H1 (cell line): ENCODE results near the gene WWC2.

Experiments
- BACH1 ChIP-seq: IDR thresholded peaks from 2 replicates; pipeline ENCODE4 v1.6.1; 2012; ENCODE audit warnings: low read length, improper control_type of control experiment
- CREB1 ChIP-seq: IDR thresholded peaks from 2 replicates; pipeline ENCODE4 v1.6.1; 2012; ENCODE audit warnings: inconsistent platforms
- EGR1 ChIP-seq: IDR thresholded peaks from 2 replicates; pipeline ENCODE4 v1.6.1; 2011; ENCODE audit warnings: low read depth, low read length, borderline replicate concordance
- JUN ChIP-seq: IDR thresholded peaks from 2 replicates; pipeline ENCODE4 v1.6.1; 2011; ENCODE audit warnings: low read depth, mild to moderate bottlenecking, improper control_type of control experiment, low read length
- KDM1A ChIP-seq: fragments of 200-600, 300-600 bp; sonication (generic); IDR thresholded peaks from 2 replicates; pipeline ENCODE4 v1.7.1; 2016; ENCODE audit warnings: mild to moderate bottlenecking, low read length, borderline replicate concordance
- MAX ChIP-seq: IDR thresholded peaks from 2 replicates; pipeline ENCODE4 v1.6.1; 2012; ENCODE audit warnings: inconsistent platforms
- RAD21 ChIP-seq, 2 experiments: IDR thresholded peaks in 1 of 2; conservative IDR thresholded peaks in 1 of 2; 2 replicates each; pipeline ENCODE4 v1.6.1; 2011; ENCODE audit warnings: low read depth in 2 of 2, low read length in 2 of 2, improper control_type of control experiment in 1 of 2, inconsistent platforms in 1 of 2, mild to moderate bottlenecking in 1 of 2, moderate library complexity in 1 of 2
- RFX5 ChIP-seq: IDR thresholded peaks from 2 replicates; pipeline ENCODE4 v1.6.1; 2011; ENCODE audit warnings: low read depth, low read length, improper control_type of control experiment, borderline replicate concordance
- SP1 ChIP-seq: IDR thresholded peaks from 2 replicates; pipeline ENCODE4 v1.6.1; 2011; ENCODE audit warnings: low read depth, low read length
- SP2 ChIP-seq: IDR thresholded peaks from 2 replicates; pipeline ENCODE4 v1.6.1; 2012; ENCODE audit warnings: mild to moderate bottlenecking, low read length, inconsistent platforms
- TAF1 ChIP-seq: IDR thresholded peaks from 2 replicates; pipeline ENCODE4 v1.6.1; 2011; ENCODE audit warnings: mild to moderate bottlenecking, low read depth, low read length
- TBP ChIP-seq: IDR thresholded peaks from 2 replicates; pipeline ENCODE4 v1.6.1; 2011; ENCODE audit warnings: low read depth, low read length, improper control_type of control experiment
- TF ChIP-seq, protein P1 (sequence below), 3 experiments: IDR thresholded peaks; 1 replicate in 2 of 3; 2 replicates in 1 of 3; pipeline versions ENCODE4 v1.5.1 to v1.6.1; 2011; ENCODE audit warnings: low read length in 3 of 3, mild to moderate bottlenecking in 3 of 3, inconsistent platforms in 2 of 3, low read depth in 1 of 3, moderate library complexity in 1 of 3; ENCODE audit not compliant: insufficient read depth in 1 of 3; ENCODE audit errors: control extremely low read depth in 1 of 3

DNA sequence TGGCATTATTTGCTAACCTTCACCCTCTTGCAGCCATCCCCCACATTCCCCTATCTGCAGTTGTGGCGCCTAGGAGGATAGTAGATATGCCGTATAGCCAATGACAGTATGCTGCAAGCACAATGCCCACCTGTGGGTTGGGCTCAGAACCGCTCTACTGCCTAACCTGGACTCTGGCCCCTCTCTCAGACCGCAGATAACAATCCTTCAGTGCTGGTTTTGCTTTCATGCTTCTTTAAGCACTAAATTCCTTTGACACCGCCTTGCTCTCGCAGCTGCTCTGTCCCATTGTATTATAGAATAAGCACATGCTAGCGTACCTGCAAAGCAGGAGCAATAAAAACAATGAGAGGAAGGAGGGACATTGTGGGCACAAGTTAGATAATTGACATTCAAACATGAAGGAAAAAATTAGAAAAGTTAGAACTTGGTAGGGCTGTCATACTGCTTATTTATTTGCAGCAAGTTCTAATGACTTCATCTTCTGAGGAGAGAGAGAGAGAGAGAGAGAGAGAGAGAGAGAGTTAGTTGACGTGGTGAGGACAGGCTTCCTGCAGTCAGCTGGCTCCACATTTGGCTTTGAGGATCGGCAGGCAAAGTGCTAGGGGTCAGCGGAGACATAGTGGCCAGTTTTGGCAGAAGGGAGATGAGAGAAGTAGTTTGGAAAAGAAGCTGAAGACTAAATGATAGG lies 55.8 kb downstream of the WWC2 start:
- TF ChIP-seq MAX: 0 out of 2 replicates have a peak, but pooled peaks have one; percentile 26
- no peak for TF ChIP-seq RAD21 (IDR thresholded peaks at IDR 0.05 in 1 of 2, conservative IDR thresholded peaks at IDR 0.05 in 1 of 2; ENCODE audit: low read depth in 2 of 2, low read length in 2 of 2)
- no peak for TF ChIP-seq KDM1A
- TF ChIP-seq, protein P1, sequence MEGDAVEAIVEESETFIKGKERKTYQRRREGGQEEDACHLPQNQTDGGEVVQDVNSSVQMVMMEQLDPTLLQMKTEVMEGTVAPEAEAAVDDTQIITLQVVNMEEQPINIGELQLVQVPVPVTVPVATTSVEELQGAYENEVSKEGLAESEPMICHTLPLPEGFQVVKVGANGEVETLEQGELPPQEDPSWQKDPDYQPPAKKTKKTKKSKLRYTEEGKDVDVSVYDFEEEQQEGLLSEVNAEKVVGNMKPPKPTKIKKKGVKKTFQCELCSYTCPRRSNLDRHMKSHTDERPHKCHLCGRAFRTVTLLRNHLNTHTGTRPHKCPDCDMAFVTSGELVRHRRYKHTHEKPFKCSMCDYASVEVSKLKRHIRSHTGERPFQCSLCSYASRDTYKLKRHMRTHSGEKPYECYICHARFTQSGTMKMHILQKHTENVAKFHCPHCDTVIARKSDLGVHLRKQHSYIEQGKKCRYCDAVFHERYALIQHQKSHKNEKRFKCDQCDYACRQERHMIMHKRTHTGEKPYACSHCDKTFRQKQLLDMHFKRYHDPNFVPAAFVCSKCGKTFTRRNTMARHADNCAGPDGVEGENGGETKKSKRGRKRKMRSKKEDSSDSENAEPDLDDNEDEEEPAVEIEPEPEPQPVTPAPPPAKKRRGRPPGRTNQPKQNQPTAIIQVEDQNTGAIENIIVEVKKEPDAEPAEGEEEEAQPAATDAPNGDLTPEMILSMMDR (IDR thresholded peaks at IDR 0.05; ENCODE audit: control extremely low read depth in 1 of 3, insufficient read depth in 1 of 3, low read depth in 1 of 3, low read length in 3 of 3): no peak
- TF ChIP-seq TAF1: no peak
- TF ChIP-seq SP2: no peak
- TF ChIP-seq RFX5: no peak
- no peak for TF ChIP-seq EGR1
- TF ChIP-seq SP1: no peak
- TF ChIP-seq JUN: no peak
- TF ChIP-seq BACH1: no peak
- TF ChIP-seq CREB1: no peak
- no peak for TF ChIP-seq TBP
